ENCODE measurements around the gene STAMBP. TPM values are rescaled to one million over a fixed set of nuclear protein-coding genes. Genes with fewer than 3 reads are reported as not detected.
"Not testable (repeated sequence)": the region's sequence is repeated elsewhere in the genome, so short reads cannot be mapped to it uniquely, and the experiment has no call there.

STAMBP gene
- polyA plus RNA-seq, 4 donors = 57.8 to 64.6 (median 61.6) TPM

- DNase-seq (ENCODE audit: low read depth in 4 of 4, low spot score in 2 of 4) = no peak
These were observed 56.6 kb downstream of the STAMBP start for GRCh38 chr2:73885406-73885805.

- no peak for DNase-seq (ENCODE audit: low read depth in 4 of 4, low spot score in 2 of 4)
These were observed 57.6 kb downstream of the STAMBP start for GRCh38 chr2:73886357-73886756.

GRCh38 chr2:73887596-73888353 lies 59.0 kb downstream of the STAMBP start:
- DNase-seq (ENCODE audit: low read depth in 4 of 4, low spot score in 2 of 4) = not testable (repeated sequence)

GRCh38 chr2:73888388-73888787 lies 59.6 kb downstream of the STAMBP start:
- no peak for DNase-seq (ENCODE audit: low read depth in 4 of 4, low spot score in 2 of 4)

- DNase-seq (ENCODE audit: low read depth in 4 of 4, low spot score in 2 of 4) = no peak
These were observed 60.4 kb downstream of the STAMBP start for GRCh38 chr2:73889206-73889605.

- DNase-seq (ENCODE audit: low read depth in 4 of 4, low spot score in 2 of 4) = no peak
These were observed 61.7 kb downstream of the STAMBP start for GRCh38 chr2:73890301-73891092.

GRCh38 chr2:73891276-73891901 lies 62.6 kb downstream of the STAMBP start:
- no peak for DNase-seq (ENCODE audit: low read depth in 4 of 4, low spot score in 2 of 4)

GRCh38 chr2:73892631-73893329 lies 64.0 kb downstream of the STAMBP start, which contains the start of gene ACTG2:
TSS of gene ACTG2 (plus strand) at chr2:73893008. CDS start at chr2:73901312, 8,304 bp downstream.
- DNase-seq (ENCODE audit: low read depth in 4 of 4, low spot score in 2 of 4) = no peak

GRCh38 chr2:73893764-73894474 lies 65.2 kb downstream of the STAMBP start:
- no peak for DNase-seq (ENCODE audit: low read depth in 4 of 4, low spot score in 2 of 4)

- no peak for DNase-seq (ENCODE audit: low read depth in 4 of 4, low spot score in 2 of 4)
These were observed 65.7 kb downstream of the STAMBP start for GRCh38 chr2:73894475-73894850.

- no peak for DNase-seq (ENCODE audit: low read depth in 4 of 4, low spot score in 2 of 4)
These were observed 66.1 kb downstream of the STAMBP start for GRCh38 chr2:73894877-73895276.

GRCh38 chr2:73895473-73895872 lies 66.7 kb downstream of the STAMBP start:
- DNase-seq (ENCODE audit: low read depth in 4 of 4, low spot score in 2 of 4) = no peak

- no peak for DNase-seq (ENCODE audit: low read depth in 4 of 4, low spot score in 2 of 4)
These were observed 67.8 kb downstream of the STAMBP start for GRCh38 chr2:73896362-73897239.

- no peak for DNase-seq (ENCODE audit: low read depth in 4 of 4, low spot score in 2 of 4)
These were observed 68.5 kb downstream of the STAMBP start for GRCh38 chr2:73897240-73897583.

GRCh38 chr2:73897934-73898333 lies 69.2 kb downstream of the STAMBP start:
- no peak for DNase-seq (ENCODE audit: low read depth in 4 of 4, low spot score in 2 of 4)

GRCh38 chr2:73899801-73900336 lies 71.1 kb downstream of the STAMBP start:
- DNase-seq (ENCODE audit: low read depth in 4 of 4, low spot score in 2 of 4) = no peak

- DNase-seq (ENCODE audit: low read depth in 4 of 4, low spot score in 2 of 4) = no peak
These were observed 72.4 kb downstream of the STAMBP start for GRCh38 chr2:73901143-73901542.

- DNase-seq (ENCODE audit: low read depth in 4 of 4, low spot score in 2 of 4) = no peak
These were observed 73.5 kb downstream of the STAMBP start for GRCh38 chr2:73902284-73902683.

GRCh38 chr2:73903313-73903712 lies 74.6 kb downstream of the STAMBP start:
- no peak for DNase-seq (ENCODE audit: low read depth in 4 of 4, low spot score in 2 of 4)

All from left renal cortex interstitium (tissue), 4 donors.